ENCODE results near the gene NCR2.

The NCR2 gene

DNA sequence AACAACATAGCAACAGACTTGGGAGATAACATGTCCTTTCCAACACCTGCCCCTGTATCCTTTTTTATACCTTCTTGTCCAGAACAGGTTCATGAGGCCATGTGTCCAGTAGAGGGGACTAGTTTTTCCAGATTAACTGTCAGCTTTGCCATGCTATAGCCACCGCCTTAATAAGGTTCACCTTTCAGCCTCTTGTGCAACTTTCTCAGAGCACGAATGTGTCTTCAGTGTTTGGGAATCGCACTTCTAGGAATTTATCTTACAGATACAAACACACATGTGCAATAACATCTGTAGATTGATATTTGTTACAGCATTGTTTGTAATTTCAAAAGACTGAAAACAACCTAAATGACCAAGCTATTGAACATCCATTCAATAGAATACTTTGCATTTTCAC is 21.4 kb downstream of the NCR2 start:
- DNase-seq (ENCODE audit: low read depth in 2 of 3, low spot score in 1 of 3): no peak

DNA sequence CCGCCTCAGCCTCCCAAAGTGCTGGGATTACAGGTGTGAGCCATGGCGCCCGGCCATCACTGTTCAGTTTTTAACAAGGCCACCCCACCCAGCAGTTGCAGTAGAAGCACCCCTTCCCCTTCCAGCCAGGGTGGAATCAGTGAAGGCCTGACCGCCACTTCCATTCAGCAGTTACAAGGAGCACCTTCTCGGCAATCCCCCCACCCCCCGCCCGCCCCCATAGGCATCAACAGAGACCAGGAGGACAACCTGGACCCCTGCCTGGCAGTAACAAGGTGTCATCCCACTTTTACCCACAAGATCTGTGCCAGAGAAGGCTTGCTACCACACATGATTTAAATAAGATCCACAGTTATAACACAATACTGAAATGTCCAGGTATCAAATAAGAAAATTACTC is 23.1 kb downstream of the NCR2 start:
- DNase-seq (ENCODE audit: low read depth in 2 of 3, low spot score in 1 of 3): no peak

DNA sequence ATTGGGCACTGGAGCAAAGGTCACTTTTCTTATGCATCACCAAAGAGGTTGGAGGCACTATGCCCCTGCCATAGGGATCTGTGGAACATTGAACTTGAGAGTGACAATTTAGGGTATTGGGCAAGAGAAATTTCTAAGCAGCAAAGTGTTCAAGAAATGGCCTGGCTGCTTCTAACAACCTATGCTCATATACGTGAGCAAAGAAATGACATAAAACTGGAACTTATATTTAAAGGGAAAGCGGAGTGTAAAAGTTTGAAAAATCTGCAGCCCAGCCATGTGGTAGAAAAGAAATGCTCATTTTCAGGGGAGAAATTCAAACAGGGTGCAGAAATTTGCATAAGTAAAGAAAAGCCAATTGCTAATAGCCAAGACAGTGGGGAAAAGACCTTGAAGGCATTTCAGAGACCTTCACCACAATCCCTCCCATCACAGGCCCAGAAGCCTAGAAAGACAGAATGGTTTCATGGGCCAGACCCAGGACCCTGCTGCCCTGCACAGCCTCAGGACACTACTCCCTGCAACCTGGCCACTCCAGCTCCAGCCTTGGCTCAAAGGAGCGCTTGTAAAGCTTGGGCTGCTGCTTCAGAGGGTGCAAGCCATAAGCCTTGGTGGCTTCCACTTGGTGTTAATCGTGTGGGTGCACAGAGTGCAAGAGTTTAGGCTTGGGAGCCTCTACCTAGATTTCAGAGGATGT is 24.4 kb downstream of the NCR2 start:
- no peak for DNase-seq (ENCODE audit: low read depth in 2 of 3, low spot score in 1 of 3)

GRCh38 chr6:41360314-41360685 is 24.9 kb downstream of the NCR2 start:
- no peak for DNase-seq (ENCODE audit: low read depth in 2 of 3, low spot score in 1 of 3)

DNA sequence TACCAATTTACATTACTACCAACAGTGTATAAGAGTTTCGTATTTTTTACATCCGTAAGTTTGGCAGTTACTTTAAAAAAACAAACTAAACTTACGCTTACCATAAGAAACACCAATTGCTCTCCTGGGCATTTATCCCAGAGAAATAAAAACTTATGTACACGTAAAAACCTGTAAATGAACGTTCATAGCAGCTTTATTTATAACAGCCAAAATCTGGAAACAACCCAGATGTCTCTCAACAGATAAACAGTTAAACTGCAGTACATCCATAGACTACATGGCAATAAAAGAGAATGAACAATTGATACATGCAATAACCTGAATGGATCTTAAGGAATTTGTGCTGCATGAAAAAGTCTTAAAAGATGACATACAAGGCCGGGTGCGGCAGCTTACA is 30.7 kb downstream of the NCR2 start:
- no peak for DNase-seq (ENCODE audit: low read depth in 2 of 3, low spot score in 1 of 3)

- DNase-seq (ENCODE audit: low read depth in 2 of 3, low spot score in 1 of 3): no peak
These were observed 31.7 kb downstream of the NCR2 start for GRCh38 chr6:41367061-41367460.

- no peak for DNase-seq (ENCODE audit: low read depth in 2 of 3, low spot score in 1 of 3)
These were observed 32.3 kb downstream of the NCR2 start for GRCh38 chr6:41367700-41368099.

DNA sequence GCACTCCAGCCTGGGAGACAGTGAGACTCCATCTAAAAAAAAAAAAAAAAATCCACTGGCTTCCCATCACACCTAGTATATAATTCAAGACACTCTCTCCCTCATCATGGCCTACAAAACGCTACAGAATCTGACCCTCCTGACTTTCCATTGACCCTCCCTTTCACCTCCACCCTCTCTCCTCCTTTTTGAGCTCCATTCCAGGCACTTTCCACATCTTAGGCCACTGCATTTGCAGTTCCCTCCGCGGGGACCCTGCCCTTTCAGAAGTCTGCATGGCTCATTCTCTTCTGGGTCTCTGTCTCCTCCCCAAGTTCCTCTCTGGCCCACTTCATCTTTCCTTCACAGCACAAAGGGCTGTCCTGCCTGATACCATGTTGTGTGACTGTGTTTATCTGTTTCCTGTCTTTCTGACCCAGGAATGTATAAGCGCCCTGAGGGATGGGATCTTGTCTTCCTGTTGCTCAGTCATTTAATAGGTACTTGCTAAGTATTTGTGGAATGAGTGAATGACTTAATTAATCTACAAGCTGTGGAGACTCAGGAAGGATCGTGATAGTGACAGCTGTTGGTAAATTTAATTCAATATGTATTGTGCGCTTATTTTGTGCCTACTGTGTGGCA is 35.2 kb downstream of the NCR2 start:
- no peak for DNase-seq (ENCODE audit: low read depth in 2 of 3, low spot score in 1 of 3)

GRCh38 chr6:41371461-41371991 is 36.1 kb downstream of the NCR2 start:
- DNase-seq (ENCODE audit: low read depth in 2 of 3, low spot score in 1 of 3): no peak

GRCh38 chr6:41371992-41372831 is 36.8 kb downstream of the NCR2 start:
- no peak for DNase-seq (ENCODE audit: low read depth in 2 of 3, low spot score in 1 of 3)

DNA sequence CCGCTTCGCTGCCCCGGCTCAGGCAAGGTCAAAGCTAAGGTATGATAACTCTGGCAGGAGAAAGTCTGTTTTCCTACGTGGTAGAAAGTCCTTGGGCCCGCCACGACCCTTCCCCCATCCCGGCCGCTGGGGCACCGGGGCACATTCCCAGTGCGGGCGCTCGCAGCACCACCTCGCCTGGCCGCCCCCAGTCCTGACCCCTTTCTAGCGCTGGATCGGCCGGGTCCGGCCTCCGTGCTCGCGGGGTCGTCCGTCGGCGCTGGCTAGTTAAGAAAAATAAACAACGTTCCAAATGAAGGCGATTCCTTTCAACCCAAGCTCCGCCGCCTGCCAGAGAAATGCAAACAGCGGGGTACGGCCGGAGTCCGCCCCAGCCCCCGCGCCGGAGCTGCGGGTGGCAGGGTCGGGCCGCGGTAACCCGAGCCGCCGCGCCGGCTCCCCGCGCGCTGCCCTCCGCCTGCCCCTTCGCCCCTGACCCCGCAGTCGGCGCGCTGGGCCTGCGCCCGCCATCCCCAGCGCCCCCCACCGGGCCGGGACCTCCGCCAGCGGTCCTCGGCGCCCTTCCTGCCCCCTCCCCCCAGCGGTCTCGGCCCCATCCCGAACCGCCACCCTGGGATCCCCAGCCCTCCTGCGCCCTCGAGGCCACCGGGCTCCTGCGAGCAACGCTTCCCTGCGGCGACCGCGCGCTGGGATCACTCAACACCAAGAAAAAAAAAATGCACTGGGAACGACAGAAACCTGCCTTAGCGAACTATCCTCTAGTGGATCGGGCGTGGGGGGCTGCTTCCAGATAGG is 37.6 kb downstream of the NCR2 start:
- no peak for DNase-seq (ENCODE audit: low read depth in 2 of 3, low spot score in 1 of 3)

DNA sequence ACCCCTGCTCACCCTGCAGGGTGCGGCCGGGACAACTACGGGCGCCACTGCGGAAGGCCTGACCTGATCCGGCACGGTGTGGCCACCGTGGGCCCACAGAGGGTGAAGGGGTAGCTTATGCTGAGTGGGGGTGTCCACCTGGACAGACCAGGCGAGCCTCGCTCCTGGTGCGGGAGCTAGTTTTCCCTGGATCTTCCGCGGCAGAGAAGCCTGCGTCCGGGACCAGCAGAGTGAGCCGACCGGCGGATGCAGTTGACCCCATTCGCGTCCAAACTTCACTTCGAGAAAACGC is 38.2 kb downstream of the NCR2 start:
- no peak for DNase-seq (ENCODE audit: low read depth in 2 of 3, low spot score in 1 of 3)

DNA sequence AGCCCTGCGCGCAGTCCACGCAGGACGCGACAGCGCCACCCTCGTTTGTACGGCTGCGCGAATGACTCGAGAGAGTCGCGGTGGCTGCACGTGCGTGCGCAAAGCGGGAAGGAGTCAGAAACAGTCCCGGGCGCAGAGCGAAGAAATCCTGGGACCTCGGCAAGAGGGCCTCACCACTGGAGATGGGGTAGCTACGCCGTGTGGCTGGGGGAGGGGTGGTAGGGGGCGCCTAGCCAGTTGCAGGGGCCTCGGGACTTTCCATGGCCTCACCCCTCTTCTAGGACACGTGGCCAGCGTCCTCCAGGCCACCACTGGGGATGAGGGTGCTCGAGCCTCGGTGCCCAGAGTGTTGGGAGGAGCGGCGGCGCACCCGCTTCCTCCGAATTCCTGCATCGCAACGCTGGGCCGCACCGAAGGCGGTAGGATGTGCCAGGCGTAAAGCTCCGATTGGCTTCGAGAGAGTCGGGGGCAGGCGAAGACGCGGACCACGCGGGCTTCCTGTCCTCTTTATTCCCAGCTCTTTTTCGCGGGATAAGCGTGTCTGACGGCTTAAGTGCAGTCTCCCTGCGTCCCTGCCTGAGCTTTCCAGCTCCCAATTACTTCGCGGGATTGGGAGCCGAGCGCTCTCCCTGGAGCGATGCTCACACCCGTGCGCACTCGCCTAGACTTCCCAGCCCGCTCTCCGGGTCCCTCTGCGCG is 38.7 kb downstream of the NCR2 start:
- no peak for DNase-seq (ENCODE audit: low read depth in 2 of 3, low spot score in 1 of 3)

GRCh38 chr6:41374618-41375590 is 39.5 kb downstream of the NCR2 start:
- no peak for DNase-seq (ENCODE audit: low read depth in 2 of 3, low spot score in 1 of 3)

GRCh38 chr6:41375598-41376151 is 40.3 kb downstream of the NCR2 start:
- no peak for DNase-seq (ENCODE audit: low read depth in 2 of 3, low spot score in 1 of 3)

GRCh38 chr6:41376176-41376575 is 40.8 kb downstream of the NCR2 start:
- no peak for DNase-seq (ENCODE audit: low read depth in 2 of 3, low spot score in 1 of 3)

- DNase-seq (ENCODE audit: low read depth in 2 of 3, low spot score in 1 of 3): no peak
These were observed 41.7 kb downstream of the NCR2 start for GRCh38 chr6:41377071-41377470.

GRCh38 chr6:41379306-41379705 is 43.9 kb downstream of the NCR2 start:
- no peak for DNase-seq (ENCODE audit: low read depth in 2 of 3, low spot score in 1 of 3)

DNA sequence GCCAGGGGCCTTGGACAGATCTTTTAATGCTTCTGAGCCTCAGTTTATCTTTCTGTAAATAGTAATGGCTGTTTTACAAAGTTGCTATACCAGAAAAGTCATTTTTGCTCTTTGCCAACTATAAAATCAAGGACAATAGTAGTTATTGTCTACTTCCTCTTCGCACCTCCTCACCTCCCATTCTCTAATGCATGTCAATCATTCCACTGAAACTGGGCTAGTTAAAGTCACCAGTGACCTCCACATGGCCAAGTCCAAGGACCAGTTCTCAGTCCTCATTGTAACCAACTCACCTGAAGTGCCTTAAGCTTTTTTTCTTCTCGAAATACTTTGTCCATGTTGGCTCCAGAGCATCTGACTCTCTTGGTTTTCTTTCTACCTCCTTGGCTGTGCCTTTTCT is 51.2 kb downstream of the NCR2 start:
- DNase-seq (ENCODE audit: low read depth in 2 of 3, low spot score in 1 of 3): no peak
